ENCODE measurements around the gene CHAF1A.

CHAF1A gene

DNA sequence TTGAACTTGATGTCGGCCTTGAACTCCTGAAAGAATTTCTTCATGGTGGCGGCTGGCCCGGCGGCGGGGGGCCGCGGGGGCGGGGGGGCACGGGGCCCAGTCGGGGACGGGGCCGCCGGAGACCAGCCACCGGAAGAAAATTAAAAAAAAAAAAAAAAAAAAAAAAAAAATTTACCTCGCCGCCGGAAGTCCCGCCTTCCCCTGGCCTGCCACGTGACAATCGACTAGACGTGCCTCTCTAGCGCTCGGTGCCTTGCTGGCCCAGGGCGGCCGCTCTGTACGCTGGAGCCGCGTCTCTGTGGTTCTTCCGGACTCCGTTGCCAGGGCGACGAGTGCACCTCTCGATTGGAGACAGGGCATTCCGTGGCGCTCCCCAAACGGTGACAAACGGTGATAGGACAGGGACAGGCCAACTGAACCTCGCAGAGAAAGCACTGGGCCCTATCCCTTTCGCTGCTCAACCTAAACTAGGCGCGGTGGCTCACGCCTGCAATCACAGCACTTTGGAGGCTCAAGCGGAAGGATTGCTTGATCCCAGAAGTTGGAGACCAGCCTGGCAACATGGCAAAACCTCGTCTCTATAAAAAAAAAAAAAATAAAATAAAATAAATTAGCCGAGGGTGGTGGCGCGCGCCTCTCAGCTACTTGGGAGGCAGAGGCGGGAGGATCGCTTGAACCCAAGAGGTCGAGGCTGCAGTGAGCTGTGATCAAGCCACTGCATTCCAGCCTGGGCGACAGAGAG lies 55.4 kb downstream of the CHAF1A start, which contains the start of gene UBXN6:
UBXN6 (minus strand) TSS at position 141 of the 742 bp plus-strand sequence; CDS start at position 44, 97 bp downstream.
- peak; percentile 99 for DNase-seq

DNA sequence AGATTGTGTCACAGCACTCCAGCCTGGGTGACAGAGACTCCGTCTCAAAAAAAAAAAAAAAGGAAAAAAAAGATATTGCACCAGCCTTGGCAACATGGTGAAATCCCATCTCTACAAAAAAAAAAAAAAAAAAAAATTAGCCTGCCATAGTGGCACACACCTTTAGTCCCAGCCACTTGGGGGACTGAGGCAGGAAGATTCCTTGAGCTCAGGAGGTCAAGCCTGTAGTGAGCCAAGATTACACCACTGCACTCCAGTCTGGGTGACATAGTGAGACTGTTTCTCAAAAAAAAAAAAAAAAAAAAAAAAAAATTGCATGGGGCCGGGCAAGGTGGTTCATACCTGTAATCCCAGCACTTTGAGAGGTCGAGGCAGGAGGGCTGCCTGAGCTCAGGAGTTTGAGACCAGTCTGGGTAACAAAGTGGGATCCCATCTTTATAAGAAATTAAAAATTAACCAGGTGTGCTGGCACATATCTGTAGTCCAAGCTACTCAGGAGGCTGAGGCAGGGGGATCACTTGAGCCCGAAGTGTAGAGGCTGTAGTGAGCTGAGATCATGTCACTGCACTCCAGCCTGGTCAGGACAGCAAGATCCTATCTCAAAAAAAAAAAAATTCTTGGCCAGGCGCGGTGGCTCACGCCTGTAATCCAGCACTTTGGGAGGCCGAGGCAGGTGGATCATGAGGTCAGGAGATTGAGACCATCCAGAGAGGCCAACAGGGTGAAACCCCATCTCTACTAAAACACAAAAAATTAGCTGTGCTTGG lies 62.6 kb downstream of the CHAF1A start:
- DNase-seq = no peak

DNA sequence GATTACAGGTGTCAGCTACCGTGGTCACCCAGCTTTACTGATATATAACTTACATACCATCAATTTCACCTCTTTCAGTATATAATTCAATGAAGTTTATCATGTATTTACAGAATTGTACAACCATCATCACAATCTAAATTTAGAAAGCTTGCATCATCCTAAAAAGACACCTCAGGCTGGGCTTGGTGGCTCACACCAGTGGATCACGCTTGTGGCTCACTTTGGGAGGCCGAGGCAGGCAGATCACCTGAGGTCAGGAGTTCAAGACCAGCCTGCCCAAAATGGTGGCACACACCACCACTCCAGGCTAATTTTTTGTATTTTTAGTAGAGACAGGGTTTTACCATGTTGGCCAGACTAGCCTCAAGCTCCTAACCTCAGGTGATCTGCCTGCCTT lies 65.4 kb downstream of the CHAF1A start:
- DNase-seq = no peak

DNA sequence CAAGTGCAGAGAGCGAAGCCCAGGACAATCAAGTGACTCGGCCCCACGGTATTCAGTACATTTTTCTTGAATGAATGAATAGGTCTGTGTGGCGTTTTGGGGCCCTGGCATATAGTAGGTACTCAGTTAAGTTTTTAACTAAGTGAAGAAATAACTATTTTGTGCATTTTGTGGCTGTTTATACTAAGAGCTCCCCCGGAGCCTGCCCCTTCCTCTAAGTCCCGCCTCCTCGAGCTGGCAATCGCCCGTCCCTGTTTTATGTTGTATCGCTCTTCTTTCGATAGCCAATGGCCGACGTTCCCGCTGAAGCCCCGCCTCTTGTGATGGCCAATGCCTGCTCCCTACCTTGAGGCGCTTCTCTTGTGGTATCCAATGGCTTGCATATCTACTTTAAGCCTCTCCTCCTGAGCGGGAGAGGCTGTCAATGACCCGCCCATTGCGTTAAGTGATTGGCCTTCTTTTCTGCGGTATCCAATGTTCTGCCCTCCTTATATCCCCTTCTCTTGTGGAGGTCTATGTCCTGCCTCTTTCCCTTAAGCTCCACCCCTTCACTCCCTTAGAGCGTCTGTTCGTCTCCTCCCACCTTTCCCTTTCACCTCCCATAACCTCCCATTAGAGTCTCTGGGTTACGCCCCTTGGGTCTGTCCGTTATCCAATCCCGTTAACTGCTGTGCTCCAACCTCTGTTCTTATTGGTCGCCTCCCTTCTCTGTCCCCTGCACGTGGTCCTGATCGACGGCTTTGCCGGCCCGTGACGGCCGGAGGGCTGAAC lies 69.1 kb downstream of the CHAF1A start:
- peak; percentile 100 for DNase-seq

DNA sequence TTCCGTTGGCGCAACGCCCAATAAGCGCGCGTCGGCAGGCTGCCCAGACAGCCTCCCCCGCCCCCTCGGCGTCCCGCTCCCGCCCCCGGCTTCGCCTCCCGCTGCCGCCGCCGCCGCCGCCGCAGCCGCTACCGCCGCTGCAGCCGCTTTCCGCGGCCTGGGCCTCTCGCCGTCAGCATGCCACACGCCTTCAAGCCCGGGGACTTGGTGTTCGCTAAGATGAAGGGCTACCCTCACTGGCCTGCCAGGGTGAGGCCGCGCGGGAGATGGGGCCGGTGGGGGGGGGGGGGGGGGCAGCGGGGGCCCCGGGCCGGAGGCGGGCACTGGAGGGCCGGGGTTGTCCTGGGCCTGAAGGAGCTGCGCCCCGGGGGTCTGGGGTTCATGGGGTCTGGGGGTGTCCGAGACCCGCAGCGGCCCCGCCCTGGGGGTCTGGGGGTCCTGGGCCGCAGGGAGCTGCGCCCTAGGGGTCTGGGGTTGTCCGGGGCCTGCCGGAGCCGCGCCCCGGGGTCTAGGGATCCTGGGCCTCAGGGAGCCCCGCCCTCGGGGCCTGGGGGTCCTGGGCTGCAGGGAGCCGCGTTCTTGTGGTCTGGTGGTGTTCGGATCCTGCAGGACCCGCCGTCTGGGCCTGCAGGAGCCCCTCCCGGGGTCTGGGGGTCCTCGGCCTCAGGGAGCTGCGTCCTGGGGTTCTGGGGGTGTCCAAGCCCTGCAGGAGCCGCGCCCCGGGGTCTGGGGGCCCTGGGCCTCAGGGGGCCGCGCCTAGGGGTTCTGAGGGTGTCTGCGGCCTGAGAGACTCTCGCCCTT lies 69.9 kb downstream of the CHAF1A start, which contains the start of gene HDGFL2:
HDGFL2 (plus strand) TSS at position 124 of the 801 bp plus-strand sequence; CDS start at position 178, 54 bp downstream.
- DNase-seq = no peak

DNA sequence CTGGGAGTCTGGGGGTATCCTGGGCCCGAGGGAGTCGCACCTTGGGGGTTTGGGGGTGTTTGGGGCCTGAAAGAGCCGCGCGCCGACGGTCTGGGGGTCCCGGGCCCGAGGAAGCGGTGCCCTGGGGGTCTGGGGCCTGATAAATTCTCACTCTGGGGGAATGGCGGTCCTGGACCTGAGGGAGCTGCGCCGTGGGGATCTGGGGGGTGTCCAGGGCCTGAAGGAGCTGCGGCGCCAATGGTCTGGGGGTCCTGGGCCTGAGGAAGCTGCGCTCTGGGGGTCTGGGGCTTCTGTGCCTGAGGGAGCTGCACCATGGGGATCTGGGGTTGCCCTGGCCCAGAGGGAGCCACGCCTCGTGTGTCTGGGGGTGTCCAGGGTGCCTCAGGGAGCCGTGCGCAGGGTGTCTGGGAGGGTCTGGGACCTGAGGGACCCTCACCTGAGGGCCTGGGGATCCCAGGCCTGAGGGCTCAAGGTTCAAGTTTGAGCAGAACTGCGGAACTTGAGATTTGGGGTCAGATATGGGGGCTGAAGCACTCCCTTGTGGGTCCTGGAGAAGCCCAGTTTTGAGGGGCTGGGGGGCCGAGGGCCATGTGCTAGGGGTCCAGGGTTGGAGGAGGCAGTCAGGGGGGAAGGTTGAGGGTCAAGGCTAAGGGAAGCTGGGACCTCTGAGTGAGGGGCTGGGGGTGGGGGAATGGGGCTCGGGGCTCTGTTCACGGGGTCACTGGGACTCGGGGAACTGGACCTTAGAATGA lies 70.7 kb downstream of the CHAF1A start:
- no peak for DNase-seq

DNA sequence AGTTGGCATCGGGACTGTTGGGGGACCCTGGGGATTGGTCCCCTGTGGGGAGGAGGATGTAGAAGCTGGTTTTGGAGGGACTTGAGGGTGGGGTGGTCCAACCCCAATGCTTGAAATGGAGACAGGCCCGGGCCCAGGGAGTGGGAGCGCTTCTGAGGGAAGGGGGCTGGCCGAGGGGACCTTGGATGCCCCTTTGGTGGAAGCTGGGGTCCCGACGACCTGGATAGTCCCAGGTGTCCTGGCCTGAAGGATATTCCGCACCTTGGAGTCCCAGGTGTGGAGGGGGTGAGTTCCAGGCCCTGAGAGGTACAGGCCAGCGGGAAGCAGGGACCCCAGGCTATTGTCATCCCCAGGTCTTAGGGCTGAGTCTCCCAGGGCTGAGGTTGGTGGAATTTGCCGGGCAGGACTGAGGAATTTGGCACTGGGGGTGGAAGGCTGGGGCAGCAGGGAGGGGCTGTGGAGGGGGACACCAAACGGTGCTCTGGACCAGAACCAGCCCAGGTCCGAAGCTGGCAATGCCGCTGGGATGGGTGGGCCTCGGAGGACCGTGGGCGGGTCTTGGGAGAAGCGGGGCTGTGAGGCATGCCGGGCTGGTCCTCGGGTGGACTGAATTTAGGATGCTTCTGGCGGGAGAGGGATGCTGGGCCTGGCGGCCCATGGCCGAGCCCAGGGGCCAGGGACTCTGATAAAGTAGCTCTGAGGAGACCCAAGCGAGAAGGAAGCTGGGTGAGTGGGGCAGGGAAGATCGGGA lies 71.5 kb downstream of the CHAF1A start:
- DNase-seq = no peak

DNA sequence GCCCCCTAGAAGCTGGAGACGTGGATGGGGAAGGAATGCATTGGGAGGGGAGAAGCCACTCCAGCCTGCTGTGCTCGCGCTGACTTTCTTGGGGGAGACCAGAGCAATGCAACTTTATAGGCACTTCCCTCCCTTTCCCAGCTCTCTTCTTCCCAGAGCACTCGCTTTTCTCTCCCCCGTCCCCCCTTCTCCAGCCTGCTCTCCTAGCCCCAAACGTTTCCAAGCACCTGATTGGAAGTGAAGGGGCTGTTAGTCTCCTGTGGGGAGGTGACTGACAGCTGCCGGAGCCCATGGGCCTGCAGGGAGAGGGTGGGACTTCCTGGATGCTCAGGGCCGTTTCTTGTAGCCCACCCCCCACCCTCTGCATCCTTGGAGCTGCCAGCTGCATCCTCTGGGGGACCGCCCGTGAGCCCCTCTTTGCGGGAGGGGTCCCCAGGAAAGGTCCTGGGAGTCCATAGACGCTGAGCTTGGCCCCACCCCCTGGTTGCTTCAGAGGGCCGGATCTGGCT lies 72.1 kb downstream of the CHAF1A start:
- peak; percentile 26 for DNase-seq

DNA sequence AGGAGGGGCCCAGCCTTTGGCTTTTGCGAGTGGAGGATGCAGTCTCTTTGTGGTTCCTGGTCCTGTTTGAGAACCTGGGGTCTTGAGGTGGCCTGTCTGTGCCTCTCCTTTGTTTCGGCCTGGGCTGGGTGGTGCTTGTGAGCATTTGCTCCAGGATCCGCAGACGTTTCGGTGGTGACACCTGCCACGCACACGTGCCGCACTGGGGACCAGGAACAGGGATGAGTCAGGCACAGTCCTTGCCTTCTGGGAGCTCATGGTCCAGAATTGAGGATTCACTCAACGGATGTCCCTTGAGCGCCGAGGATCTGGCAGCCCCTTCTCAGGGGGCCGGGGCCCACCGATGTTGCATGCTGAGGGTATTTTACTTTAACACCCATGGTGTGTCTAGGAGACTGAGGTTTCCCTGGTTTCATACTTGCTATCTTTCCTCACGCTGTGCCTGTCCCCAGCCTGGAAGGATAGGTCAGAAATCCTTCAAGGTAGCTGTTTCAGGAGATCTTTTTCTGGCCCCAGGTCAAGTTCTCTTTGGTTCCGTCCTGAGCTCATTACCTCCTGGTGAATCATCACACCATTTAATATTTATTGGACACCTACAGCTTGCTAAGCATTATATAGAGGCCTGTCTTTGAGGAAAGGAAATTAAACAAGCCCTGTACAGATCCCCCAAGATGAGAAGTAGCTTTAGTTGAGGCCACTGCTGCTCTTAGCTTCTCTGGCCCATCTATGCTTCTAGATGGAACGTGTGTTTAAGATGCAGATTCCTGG lies 74.8 kb downstream of the CHAF1A start:
- DNase-seq = no peak

DNA sequence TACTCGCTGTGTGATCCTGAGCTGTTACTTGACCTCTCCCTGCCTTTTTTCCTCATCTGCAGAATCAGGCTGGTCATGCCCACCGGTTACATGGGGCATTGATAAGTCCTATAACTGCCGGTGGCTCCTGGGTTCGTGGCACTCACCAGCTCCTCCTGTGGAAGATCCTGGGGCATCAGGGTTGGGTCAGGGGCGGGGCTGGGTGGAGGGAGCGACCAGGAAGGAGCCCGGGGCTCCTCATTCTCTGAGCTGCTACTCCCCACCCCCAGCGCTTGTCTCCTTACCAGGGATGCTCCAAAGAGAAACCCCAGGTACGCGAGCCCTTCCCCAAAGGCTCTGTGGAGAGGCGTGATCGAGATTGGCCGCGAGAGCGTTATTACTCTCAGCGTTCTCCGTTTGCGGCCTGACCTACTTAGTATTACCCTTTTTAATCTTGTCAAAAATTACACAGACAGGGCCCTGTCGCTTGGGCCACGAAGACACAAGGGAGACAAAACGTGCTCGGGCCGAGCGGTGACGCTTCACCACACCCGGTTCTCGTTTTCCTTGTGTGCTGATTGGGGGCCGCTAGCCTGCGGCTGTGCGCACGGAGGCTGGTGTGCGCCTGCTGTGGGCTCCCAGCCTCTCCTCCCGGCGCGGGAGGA lies 80.4 kb downstream of the CHAF1A start:
- no peak for DNase-seq

DNA sequence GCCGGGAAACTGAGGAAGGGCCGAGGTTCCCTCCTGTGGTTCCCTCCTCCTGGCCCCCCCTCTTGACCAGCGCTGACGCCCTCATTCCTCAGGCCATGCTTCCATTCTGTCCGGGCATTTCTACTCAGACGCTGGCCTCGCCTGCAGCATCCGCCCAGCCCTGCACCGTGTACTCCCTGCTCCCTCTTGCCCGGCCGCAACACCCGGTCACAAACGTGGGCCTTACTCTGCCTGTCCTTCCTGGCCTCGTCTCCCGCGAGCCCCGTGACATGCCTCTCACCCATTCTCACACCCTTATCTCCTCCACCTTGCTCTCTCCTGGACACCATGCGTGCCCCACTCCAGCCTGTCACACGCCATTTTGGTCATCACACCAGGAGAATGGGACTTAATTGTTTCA lies 80.9 kb downstream of the CHAF1A start:
- no peak for DNase-seq

DNA sequence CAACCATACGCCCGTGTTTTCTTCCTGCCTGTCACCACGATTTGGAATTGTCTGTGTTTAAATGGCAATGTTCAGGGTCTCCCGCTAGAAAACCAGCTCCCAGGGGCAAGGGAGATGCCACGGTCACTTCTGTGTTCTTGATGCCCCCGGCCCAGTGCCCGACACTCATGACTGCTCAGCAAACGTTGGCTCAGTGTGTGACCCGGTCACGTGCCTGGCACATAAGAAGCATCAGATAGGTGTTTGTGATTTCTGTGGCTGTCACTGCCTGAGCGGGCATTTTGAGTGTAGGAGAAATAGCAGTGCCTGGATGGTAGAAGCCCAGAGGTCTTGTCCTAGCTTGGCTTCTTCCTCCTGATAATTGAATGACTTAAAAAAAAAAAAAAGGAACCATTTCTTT lies 85.1 kb downstream of the CHAF1A start:
- DNase-seq = no peak

DNA sequence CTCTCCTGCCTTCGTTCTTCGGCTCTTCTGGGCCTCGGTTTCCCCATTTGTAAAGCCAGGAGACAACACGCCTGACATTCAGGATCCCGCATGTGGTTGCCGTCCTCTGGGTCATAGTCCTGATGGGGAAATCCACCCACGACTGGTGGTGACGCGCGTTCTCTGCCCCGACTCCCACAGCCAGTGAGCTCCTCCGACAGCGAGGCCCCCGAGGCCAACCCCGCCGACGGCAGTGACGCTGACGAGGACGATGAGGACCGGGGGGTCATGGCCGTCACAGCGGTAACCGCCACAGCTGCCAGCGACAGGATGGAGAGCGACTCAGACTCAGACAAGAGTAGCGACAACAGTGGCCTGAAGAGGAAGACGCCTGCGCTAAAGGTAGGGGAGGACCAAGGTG lies 86.1 kb downstream of the CHAF1A start:
- no peak for DNase-seq

DNA sequence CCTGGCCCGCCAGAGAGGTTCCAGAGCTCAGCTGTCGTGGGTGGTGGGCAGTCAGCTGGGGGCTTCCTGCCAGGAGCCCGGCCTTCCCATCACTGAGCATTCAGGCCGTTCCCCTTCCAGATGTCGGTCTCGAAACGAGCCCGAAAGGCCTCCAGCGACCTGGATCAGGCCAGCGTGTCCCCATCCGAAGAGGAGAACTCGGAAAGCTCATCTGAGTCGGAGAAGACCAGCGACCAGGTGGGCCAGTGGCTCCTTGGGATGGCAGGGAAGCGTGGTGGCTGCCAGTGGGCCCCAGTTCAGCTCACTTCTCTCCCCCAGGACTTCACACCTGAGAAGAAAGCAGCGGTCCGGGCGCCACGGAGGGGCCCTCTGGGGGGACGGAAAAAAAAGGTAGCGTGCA lies 89.0 kb downstream of the CHAF1A start:
- DNase-seq = no peak

DNA sequence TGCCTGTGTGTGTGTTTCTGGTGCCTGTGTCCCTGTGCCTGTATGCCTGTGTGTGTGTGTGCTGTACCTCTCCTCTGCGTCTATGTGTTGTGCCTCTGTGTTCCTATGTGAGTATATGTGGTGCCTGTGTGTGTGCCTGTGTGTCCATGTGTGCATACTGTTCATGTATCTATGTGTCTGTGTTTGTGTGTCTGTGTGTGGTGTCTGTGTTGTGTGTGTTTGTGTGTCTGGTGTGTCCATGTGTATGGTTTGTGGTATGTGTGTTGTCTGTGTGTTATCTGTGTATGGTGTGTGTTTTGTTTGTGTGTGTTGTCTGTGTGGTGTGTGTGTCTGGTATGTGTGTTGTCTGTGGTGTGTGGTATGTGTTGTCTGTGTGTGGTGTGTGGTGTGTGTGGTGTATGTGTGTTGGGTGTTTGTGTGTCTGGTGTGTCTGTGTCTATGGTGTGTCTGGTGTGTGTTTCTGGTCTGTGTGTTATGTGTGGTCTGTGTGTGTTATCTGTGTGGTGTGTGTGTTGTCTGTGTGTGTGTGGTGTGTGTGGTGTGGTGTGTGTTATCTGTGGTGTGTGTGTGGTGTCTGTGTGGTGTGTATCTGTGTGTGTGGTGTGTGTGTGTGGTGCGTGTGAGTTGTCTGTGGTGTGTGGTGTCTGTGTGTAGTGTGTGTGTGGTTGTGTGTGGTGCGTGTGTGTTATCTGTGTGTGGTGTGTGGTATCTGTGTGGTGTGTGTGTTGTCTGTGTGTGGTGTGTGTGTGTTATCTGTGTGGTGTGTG lies 90.1 kb downstream of the CHAF1A start:
- DNase-seq = no peak
